Testis (tissue), 3 donors: Measurements from ENCODE around the gene ARFGAP1. TPM values are rescaled to one million over a fixed set of nuclear protein-coding genes. Genes with fewer than 3 reads are reported as not detected.

ENCODE experiments used
- DNase-seq: peaks from one replicate; pipeline ENCODE4 v3.0.0-alpha.2; 2019
- H3K27ac ChIP-seq, 2 donors: fragments of 200-600 bp; sonication (generic); one replicate each; pipeline ENCODE4 v1.5.1; 2019
- H3K27me3 ChIP-seq: fragments of 200-600 bp; sonication (generic); one replicate; pipeline ENCODE4 v1.5.1; 2019
- H3K36me3 ChIP-seq: fragments of 200-600 bp; sonication (generic); one replicate; pipeline ENCODE4 v1.5.1; 2017; ENCODE audit warnings: low read depth; ENCODE audit errors: missing control alignments
- H3K4me1 ChIP-seq: fragments of 200-600 bp; sonication (generic); one replicate; pipeline ENCODE4 v1.5.1; 2019
- H3K4me3 ChIP-seq, 2 donors: fragments of 200-600 bp; sonication (generic); one replicate each; pipeline ENCODE4 v1.5.1; 2017 to 2019
- H3K9me3 ChIP-seq: fragments of 200-600 bp; sonication (generic); one replicate; pipeline ENCODE4 v1.5.1; 2017
- CTCF ChIP-seq, 3 experiments: fragments of 450-650 bp in 2 of 3; fragments of 200-600 bp in 1 of 3; sonication (generic) in 1 of 3; IDR thresholded peaks; one replicate each; pipeline ENCODE4 v1.5.1; 2016 to 2019; ENCODE audit warnings: antibody characterized with exemption in 3 of 3, mild to moderate bottlenecking in 2 of 3, moderate library complexity in 1 of 3
- POLR2A ChIP-seq: fragments of 450-650 bp; IDR thresholded peaks from one replicate; pipeline ENCODE4 v1.6.1; 2017; ENCODE audit warnings: antibody characterized with exemption, mild to moderate bottlenecking, moderate library complexity
- WGBS, 2 donors: methylation state at CpG; one replicate each; pipeline ENCODE4 v1.1.5; 2018; 5-methylcytosine and 5-hydroxymethylcytosine counted together
- intact Hi-C: fragments of 100-400 bp; cut with DNase I; formaldehyde crosslinking; loops from one replicate; pipeline ENCODE4 v1.15.1; 2023; ENCODE audit warnings: low total_unique reads
- microRNA counts, 2 donors: library from miRNA; unstranded; fragments of <30 nt; microRNA quantifications; one replicate each; lab custom pipeline; 2016
- microRNA-seq, 2 donors: library from miRNA; unstranded; fragments of <30 nt; microRNA quantifications; one replicate each; pipeline ENCODE4, GENCODE V29; 2016; ENCODE audit warnings: borderline number of aligned reads in 2 of 2, borderline replicate concordance in 1 of 2
- polyA plus RNA-seq: library from polyadenylated mRNA; stranded (reverse); fragments of 350-450 nt; fragmentation: Illumina TruSeq; extraction: RNeasy Lipid Tissue Mini Kit (QIAGEN cat#74804); gene quantifications from one replicate; pipeline ENCODE4 v1.2.3, GENCODE V29; 2014; ENCODE audit warnings: low read depth, low replicate concordance; ENCODE audit not compliant: insufficient read depth
- small RNA-seq, 2 donors: library from RNA; depleted of rRNA; stranded (forward); fragments of <200 nt; gene quantifications; one replicate each; pipeline ENCODE3, GENCODE V24; 2016
- total RNA-seq, 2 donors: library from RNA; depleted of rRNA; stranded (reverse); fragments of >200 nt; gene quantifications; one replicate each; pipeline ENCODE4 v1.2.3, GENCODE V29; 2016

The ARFGAP1 gene
- total and polyA plus RNA-seq, 3 donors from 2014 or later = 97.0 to 126 (median 110) TPM

- Histone ChIP-seq H3K27ac (no peak overlapping the region), H3K4me3 (no peak overlapping the region), H3K4me1 (peaks cover 4% of the 10 kb centered on the region), H3K9me3 (no peaks in the 10 kb centered on the region), H3K36me3 (no peaks in the 10 kb centered on the region), H3K27me3 (no peaks in the 10 kb centered on the region)
- intact Hi-C loops = no loop called here
- DNase-seq = no peak
- WGBS, 2 donors = 58 to 79% methylated on average over 18 to 29 of the region's 29 CpGs
- TF ChIP-seq CTCF (IDR thresholded peaks at IDR 0.05) = no peak
- no peak for TF ChIP-seq POLR2A
Measured at GRCh38 chr20:63336232-63336752, 63.7 kb downstream of the ARFGAP1 start.

- Histone ChIP-seq H3K27me3 (no peaks in the 10 kb centered on the region), H3K9me3 (no peaks in the 10 kb centered on the region), H3K27ac (no peak overlapping the region), H3K36me3 (no peaks in the 10 kb centered on the region), H3K4me3 (no peak overlapping the region), H3K4me1 (peaks cover 4% of the 10 kb centered on the region)
- TF ChIP-seq POLR2A = no peak
- no peak for TF ChIP-seq CTCF (IDR thresholded peaks at IDR 0.05)
- intact Hi-C loops = no loop called here
- DNase-seq = no peak
- 72 to 75% methylated on average over 12 of the region's 12 CpGs for WGBS, 2 donors
Measured at GRCh38 chr20:63337786-63338420, 65.3 kb downstream of the ARFGAP1 start.

MicroRNAs within 50 kb of the gene (microRNA counts, 767-probe panel; counts per million panel counts)
- microRNA hsa-miR-3196 (lab: Ali Mortazavi, UCI) = 0 to 152 counts per million in 2 donors

Small RNA genes lying within 50 kb of the gene (microRNA-seq; reads per million reads assigned to microRNA genes)
- gene MIR3196 (0 reads per million in 2 donors), gene MIR4326 (0 to 3.5 reads per million in 2 donors)

Small RNA genes lying within 50 kb of the gene (small RNA-seq; reads per million reads assigned to genes)
- 0 reads per million in 2 donors for gene MIR3196
- 0.37 to 0.38 reads per million in 2 donors for gene MIR4326
- 0 reads per million in 2 donors for gene RNU6-994P

Other genes starting within 250 kb of the ARFGAP1 start
- gene YTHDF1, start 56.7 kb upstream of the ARFGAP1 start, total RNA-seq = 10 to 100 TPM; 55.7 to 56.9 TPM
- 37.2 TPM for gene YTHDF1, start 56.7 kb upstream of the ARFGAP1 start, polyA plus RNA-seq
- gene BIRC7, start 36.9 kb upstream of the ARFGAP1 start, total RNA-seq = under 1 TPM; 0.24 to 0.25 TPM
- 0.33 TPM for gene BIRC7, start 36.9 kb upstream of the ARFGAP1 start, polyA plus RNA-seq
- gene NKAIN4, start 18.4 kb upstream of the ARFGAP1 start, total RNA-seq = 1 to 10 TPM; 4.7 to 6.0 TPM
- gene NKAIN4, start 18.4 kb upstream of the ARFGAP1 start, polyA plus RNA-seq = 3.9 TPM
- gene COL20A1, start 20.4 kb downstream of the ARFGAP1 start, total RNA-seq = 10 to 100 TPM; 14.4 to 17.1 TPM
- 17.2 TPM for gene COL20A1, start 20.4 kb downstream of the ARFGAP1 start, polyA plus RNA-seq
- gene CHRNA4, start 88.5 kb downstream of the ARFGAP1 start, total RNA-seq = 1 to 10 TPM; 7.4 to 8.3 TPM
- gene CHRNA4, start 88.5 kb downstream of the ARFGAP1 start, polyA plus RNA-seq = 3.3 TPM
- gene KCNQ2, start 199.8 kb downstream of the ARFGAP1 start, total RNA-seq = 10 to 100 TPM; 49.2 to 60.9 TPM
- gene KCNQ2, start 199.8 kb downstream of the ARFGAP1 start, polyA plus RNA-seq = 36.2 TPM
- 10 to 100 TPM in 1 of 2 donors, 1 to 10 TPM in 1; 9.8 to 15.9 TPM for gene EEF1A2, start 226.3 kb downstream of the ARFGAP1 start, total RNA-seq
- 19.1 TPM for gene EEF1A2, start 226.3 kb downstream of the ARFGAP1 start, polyA plus RNA-seq
- gene PPDPF, start 248.0 kb downstream of the ARFGAP1 start, total RNA-seq = 100 to 1,000 TPM; 431 to 529 TPM
- gene PPDPF, start 248.0 kb downstream of the ARFGAP1 start, polyA plus RNA-seq = 207 TPM